GM12891 (cell line): Measurements from ENCODE around the gene DOCK2.

Experiments
- POLR2A ChIP-seq: IDR thresholded peaks from 2 replicates; pipeline ENCODE4 v1.6.1; 2011; ENCODE audit warnings: low read depth, low read length, control low read depth
- POLR2AphosphoS5 ChIP-seq: IDR thresholded peaks from 2 replicates; pipeline ENCODE4 v1.6.1; 2011; ENCODE audit warnings: low read depth, low read length, control low read depth
- SPI1 ChIP-seq: IDR thresholded peaks from 2 replicates; pipeline ENCODE4 v1.6.1; 2011; ENCODE audit warnings: low read depth, low read length, control low read depth

DNA sequence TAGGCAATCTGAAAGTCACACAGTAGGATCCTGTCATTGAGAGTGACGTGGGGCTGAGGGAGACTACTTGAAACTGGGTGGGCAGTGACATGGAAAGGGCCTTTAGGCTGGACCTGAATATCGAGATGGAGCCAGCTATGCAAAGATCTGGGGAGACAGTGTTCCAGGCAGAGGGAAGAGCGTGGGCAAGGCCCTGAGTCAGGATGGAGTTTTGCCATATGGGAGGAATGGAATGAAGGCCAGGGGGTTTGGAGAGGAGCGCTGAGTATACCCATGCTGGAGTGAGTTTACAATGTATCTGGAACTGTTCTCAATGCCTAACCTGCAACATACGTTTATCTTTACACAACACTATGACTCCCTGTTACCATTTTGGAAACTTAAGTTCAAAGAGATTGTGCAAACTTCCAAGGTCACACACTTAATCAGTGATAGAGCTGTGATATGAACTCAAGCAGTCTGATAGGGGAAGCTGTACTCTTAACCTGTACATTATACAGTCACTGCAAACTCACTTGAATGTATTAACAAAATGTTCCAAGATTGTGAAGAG lies 309.7 kb downstream of the DOCK2 start:
- TF ChIP-seq POLR2A (no peak), POLR2AphosphoS5 (no peak), SPI1 (no peak)
